ENCODE results near the gene SPOCD1.

Gene SPOCD1

GRCh38 chr1:31747304-31747703, 68.5 kb downstream of the SPOCD1 start:
- ATAC-seq = no peak
- H3K9me3 Mint-ChIP-seq = no peaks in the 10 kb centered on the region
- no peaks in the 10 kb centered on the region for H3K27me3 Mint-ChIP-seq
- H3K4me3 Mint-ChIP-seq = no peak overlapping the region
- DNase-seq = no peak
- H3K4me1 Mint-ChIP-seq = peaks cover 32% of the 10 kb centered on the region
- H3K36me3 Mint-ChIP-seq (ENCODE audit: low read depth) = no peaks in the 10 kb centered on the region
- H3K27ac Mint-ChIP-seq = peak overlapping the region; percentile 57

- Mint-ChIP-seq H3K27me3 (no peaks in the 10 kb centered on the region), H3K36me3 (ENCODE audit: low read depth) (no peaks in the 10 kb centered on the region), H3K9me3 (no peaks in the 10 kb centered on the region), H3K27ac (peak overlapping the region; percentile 50), H3K4me3 (no peak overlapping the region), H3K4me1 (peaks cover 26% of the 10 kb centered on the region)
- DNase-seq = no peak
- no peak for ATAC-seq
These were observed 69.1 kb downstream of the SPOCD1 start for GRCh38 chr1:31746687-31747086.

- H3K4me3 Mint-ChIP-seq = no peak overlapping the region
- no peaks in the 10 kb centered on the region for H3K27me3 Mint-ChIP-seq
- DNase-seq (no peak), ATAC-seq (no peak)
- no peaks in the 10 kb centered on the region for H3K36me3 Mint-ChIP-seq (ENCODE audit: low read depth)
- no peaks in the 10 kb centered on the region for H3K9me3 Mint-ChIP-seq
- peaks cover 22% of the 10 kb centered on the region for H3K4me1 Mint-ChIP-seq
- H3K27ac Mint-ChIP-seq = no peak overlapping the region
These were observed 69.7 kb downstream of the SPOCD1 start for GRCh38 chr1:31745946-31746670.

GRCh38 chr1:31745096-31745945, 70.5 kb downstream of the SPOCD1 start:
- H3K4me3 Mint-ChIP-seq = no peak overlapping the region
- H3K9me3 Mint-ChIP-seq = no peaks in the 10 kb centered on the region
- H3K36me3 Mint-ChIP-seq (ENCODE audit: low read depth) = no peaks in the 10 kb centered on the region
- H3K27me3 Mint-ChIP-seq = no peaks in the 10 kb centered on the region
- H3K4me1 Mint-ChIP-seq = peaks cover 14% of the 10 kb centered on the region
- DNase-seq (peak; percentile 68), ATAC-seq (peak; percentile 73)
- no peak overlapping the region for H3K27ac Mint-ChIP-seq

GRCh38 chr1:31744165-31744888, 71.5 kb downstream of the SPOCD1 start:
- Mint-ChIP-seq H3K4me3 (no peak overlapping the region), H3K27ac (no peak overlapping the region), H3K4me1 (peaks cover 17% of the 10 kb centered on the region), H3K36me3 (ENCODE audit: low read depth) (no peaks in the 10 kb centered on the region), H3K27me3 (no peaks in the 10 kb centered on the region), H3K9me3 (no peaks in the 10 kb centered on the region)
- DNase-seq (no peak), ATAC-seq (no peak)

- Mint-ChIP-seq H3K27ac (no peak overlapping the region), H3K4me1 (peaks cover 16% of the 10 kb centered on the region), H3K36me3 (ENCODE audit: low read depth) (no peaks in the 10 kb centered on the region), H3K4me3 (no peak overlapping the region), H3K9me3 (no peaks in the 10 kb centered on the region), H3K27me3 (no peaks in the 10 kb centered on the region)
- DNase-seq (no peak), ATAC-seq (no peak)
These were observed 73.2 kb downstream of the SPOCD1 start for GRCh38 chr1:31742462-31743212.

Measured in activated naive CD8-positive, alpha-beta T cell treated with anti-CD3 and anti-CD28 coated beads, Interleukin-2, amount 50 U/mL, for 24 hours (primary cell).